Myometrial cell (primary cell): ENCODE results near the gene OR51A2. TPM values are rescaled to one million over a fixed set of nuclear protein-coding genes. Genes with fewer than 3 reads are reported as not detected.

Experiments used
- total RNA-seq: library from RNA; depleted of rRNA; stranded (reverse); fragments of >200 nt; gene quantifications from 2 replicates; pipeline ENCODE4 v1.2.3, GENCODE V29; 2015

OR51A2 gene
- not detected in 2 replicates for total RNA-seq

GRCh38 chr11:4955613-4956012, at the start of gene OR51A2:
TSS of gene OR51A2 (minus strand) at chr11:4955713. CDS start at chr11:4955713, 0 bp downstream.

GRCh38 chr11:4994551-4994950, 39.0 kb upstream of the OR51A2 start, which contains the start of gene OR51L1:
TSS of gene OR51L1 (plus strand) at chr11:4994851. CDS start at chr11:4998983, 4,132 bp downstream.

GRCh38 chr11:4947505-4947904, 8.0 kb downstream of the OR51A2 start, which contains the start of gene OR51A4:
TSS of gene OR51A4 (minus strand) at chr11:4947605. CDS start at chr11:4947100, 505 bp downstream.

DNA sequence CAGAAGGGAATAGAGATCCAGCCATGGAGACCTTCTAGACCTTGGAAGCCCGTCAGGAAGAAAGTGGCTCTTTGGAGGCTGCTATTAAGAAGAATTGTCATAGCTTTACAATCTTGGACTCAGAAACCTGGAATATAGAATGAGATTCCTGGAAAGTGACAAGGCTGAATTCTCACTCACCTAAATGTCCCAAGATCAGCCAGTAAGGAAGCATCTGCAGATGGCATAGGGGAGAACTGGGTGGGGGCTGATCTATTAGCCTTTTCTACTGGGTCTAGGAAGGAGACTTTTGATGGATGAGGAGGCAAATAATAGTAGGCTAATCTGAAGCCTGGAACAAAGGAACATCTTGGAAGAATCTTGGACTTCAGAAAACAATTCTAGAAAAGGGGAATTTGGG, 31.3 kb downstream of the OR51A2 start, which contains the start of gene OR51G1:
Gene OR51G1, minus strand, starts transcription at position 101 of the 400 bp plus-strand sequence. Its CDS starts 0 bp downstream, at position 101.

DNA sequence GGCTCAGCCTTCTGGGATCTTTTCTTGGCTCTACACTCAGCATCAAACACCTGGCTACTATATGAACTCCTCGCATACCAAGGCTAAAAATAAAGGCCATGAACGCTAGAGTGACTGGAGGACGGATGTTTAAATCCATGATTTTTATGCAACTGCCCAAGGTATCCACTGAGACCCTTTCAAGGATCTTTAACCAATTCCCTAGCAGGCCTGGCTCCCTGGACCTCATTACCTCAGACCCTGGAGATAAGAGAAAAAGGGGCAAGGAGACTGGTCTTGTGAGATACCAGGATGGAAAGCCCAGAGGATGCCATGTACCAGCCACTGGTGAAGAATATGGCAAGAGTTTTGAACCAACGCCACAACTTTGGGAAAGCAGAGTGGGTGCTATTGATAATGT, 36.3 kb downstream of the OR51A2 start, which contains the start of gene OR51G2:
Gene OR51G2, minus strand, starts transcription at position 101 of the 400 bp plus-strand sequence. CDS start 3,687 bp downstream, outside the sequence.

Other genes starting within 250 kb of the OR51A2 start
- not detected in 2 replicates for gene OR51F1, start 185.8 kb downstream of the OR51A2 start, total RNA-seq
- not detected in 2 replicates for gene OR52R1, start 151.3 kb downstream of the OR51A2 start, total RNA-seq
- gene OR51F2, start 134.4 kb downstream of the OR51A2 start, total RNA-seq = not detected in 2 replicates
- not detected in 2 replicates for gene OR51S1, start 106.5 kb downstream of the OR51A2 start, total RNA-seq
- not detected in 2 replicates for gene OR51T1, start 73.8 kb downstream of the OR51A2 start, total RNA-seq
- gene OR51A7, start 51.9 kb downstream of the OR51A2 start, total RNA-seq = not detected in 2 replicates
- not detected in 2 replicates for gene OR51G2, start 36.4 kb downstream of the OR51A2 start, total RNA-seq
- not detected in 2 replicates for gene OR51G1, start 31.4 kb downstream of the OR51A2 start, total RNA-seq
- gene OR51A4, start 8.1 kb downstream of the OR51A2 start, total RNA-seq = not detected in 2 replicates
- not detected in 2 replicates for gene OR51L1, start 39.1 kb upstream of the OR51A2 start, total RNA-seq
- 1.7 TPM in 1 of 2 replicates, not detected in the other for gene OR52J3, start 90.8 kb upstream of the OR51A2 start, total RNA-seq
- gene OR52E2, start 103.9 kb upstream of the OR51A2 start, total RNA-seq = not detected in 2 replicates
- gene OR52E1, start 113.9 kb upstream of the OR51A2 start, total RNA-seq = not detected in 2 replicates
- not detected in 2 replicates for gene OR52A5, start 182.6 kb upstream of the OR51A2 start, total RNA-seq
- not detected in 2 replicates for gene OR52A1, start 199.0 kb upstream of the OR51A2 start, total RNA-seq
- gene OR51V1, start 245.0 kb upstream of the OR51A2 start, total RNA-seq = not detected in 2 replicates